ENCODE measurements around the gene SP140L. TPM values are rescaled to one million over a fixed set of nuclear protein-coding genes. Genes with fewer than 3 reads are reported as not detected.

The SP140L gene
- total and polyA plus RNA-seq, 2 of the 8 experiments (the other 6 are each of a cell fraction or from before 2014, with no cell fraction given), result 0.36 to 1.5 TPM

DNA sequence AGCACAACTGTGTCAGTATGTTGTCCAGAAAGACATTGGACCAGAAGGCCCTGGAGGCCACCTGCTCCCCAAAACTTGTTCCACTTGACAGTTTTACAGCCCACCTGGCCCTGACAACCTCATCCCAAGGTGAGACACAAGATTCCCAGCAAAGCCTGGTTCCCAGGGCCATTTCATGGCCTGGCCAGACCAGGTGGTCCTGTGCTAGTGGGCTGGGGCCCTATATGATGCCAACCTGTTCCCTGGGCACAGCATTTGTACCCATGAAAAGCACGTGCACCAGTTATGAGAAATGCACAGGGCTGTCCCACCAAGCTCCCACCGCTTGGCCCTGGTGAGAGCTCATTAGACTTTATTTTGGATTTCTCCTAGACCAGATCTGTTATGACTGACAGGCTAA is 6.0 kb upstream of the SP140L start (continued):
- no peak for TF ChIP-seq ASH2L (IDR thresholded peaks at IDR 0.05; ENCODE audit: low read length)
- TF ChIP-seq SIRT6 (IDR thresholded peaks at IDR 0.05; ENCODE audit: low read length), result no peak

All from H1 (cell line).